ENCODE results near the gene EVC.

GRCh38 chr4:5713861-5714260 is 2.9 kb downstream of the EVC start:
- TF ChIP-seq PKNOX1 (IDR thresholded peaks at IDR 0.05) (no peak), CTBP1 (IDR thresholded peaks at IDR 0.05; ENCODE audit: borderline replicate concordance) (no peak), ELF4 (IDR thresholded peaks at IDR 0.05) (no peak), FOXK2 (IDR thresholded peaks at IDR 0.05) (no peak), FOXM1 (IDR thresholded peaks at IDR 0.05; ENCODE audit: borderline replicate concordance) (no peak), SP1 (IDR thresholded peaks at IDR 0.05) (no peak), SUZ12 (IDR thresholded peaks at IDR 0.05) (no peak), FOXA1 (IDR thresholded peaks at IDR 0.05) (no peak), HDGF (IDR thresholded peaks at IDR 0.05; ENCODE audit: borderline replicate concordance) (no peak)
